Dedifferentiated amniotic fluid mesenchymal stem cell (primary cell): Measurements from ENCODE around the gene APBA1.
"Not testable (repeated sequence)": the region's sequence is repeated elsewhere in the genome, so short reads cannot be mapped to it uniquely, and the experiment has no call there.

Source experiments
- DNase-seq: peaks from one replicate; pipeline ENCODE4 v3.0.0-alpha.2; 2016; ENCODE audit errors: extremely low spot score

APBA1 gene

DNA sequence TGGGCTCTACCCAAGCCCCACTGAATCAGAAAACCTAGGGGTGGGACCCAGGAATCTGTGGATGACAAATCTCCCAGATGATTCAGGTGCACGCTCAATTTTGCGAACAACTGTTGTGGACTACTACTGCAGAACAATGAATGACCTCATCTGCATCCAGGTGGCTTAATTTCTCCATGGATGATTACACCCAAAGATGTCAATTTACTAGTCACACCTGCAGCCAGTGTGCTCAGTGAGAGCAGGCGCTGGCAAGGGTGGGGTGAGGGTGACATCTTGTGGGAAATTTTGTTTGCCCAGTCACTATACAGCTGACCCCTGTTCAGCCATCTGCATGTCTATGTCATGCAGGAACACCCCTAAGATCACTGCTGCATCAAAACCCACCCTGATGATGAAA lies 229.0 kb downstream of the APBA1 start:
- DNase-seq = no peak

DNA sequence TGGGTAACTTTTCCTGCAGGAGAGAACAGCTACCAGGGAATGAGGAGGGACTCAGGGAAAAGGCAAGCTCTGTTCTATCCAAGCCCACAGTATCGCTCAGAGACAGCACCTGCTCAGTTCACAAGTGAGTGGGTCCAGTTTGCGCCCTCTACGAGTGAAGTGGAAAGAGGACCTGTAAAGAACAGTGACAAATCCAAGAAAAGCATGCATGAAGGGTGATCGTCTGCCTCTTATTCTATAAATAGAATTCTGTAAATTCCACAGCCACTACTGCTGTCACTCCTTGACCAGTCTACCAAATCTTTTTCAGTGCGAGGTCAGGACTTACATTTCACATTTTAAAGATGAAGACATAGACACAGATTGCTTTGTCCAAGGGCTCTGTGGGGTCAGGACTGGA lies 229.7 kb downstream of the APBA1 start:
- no peak for DNase-seq

DNA sequence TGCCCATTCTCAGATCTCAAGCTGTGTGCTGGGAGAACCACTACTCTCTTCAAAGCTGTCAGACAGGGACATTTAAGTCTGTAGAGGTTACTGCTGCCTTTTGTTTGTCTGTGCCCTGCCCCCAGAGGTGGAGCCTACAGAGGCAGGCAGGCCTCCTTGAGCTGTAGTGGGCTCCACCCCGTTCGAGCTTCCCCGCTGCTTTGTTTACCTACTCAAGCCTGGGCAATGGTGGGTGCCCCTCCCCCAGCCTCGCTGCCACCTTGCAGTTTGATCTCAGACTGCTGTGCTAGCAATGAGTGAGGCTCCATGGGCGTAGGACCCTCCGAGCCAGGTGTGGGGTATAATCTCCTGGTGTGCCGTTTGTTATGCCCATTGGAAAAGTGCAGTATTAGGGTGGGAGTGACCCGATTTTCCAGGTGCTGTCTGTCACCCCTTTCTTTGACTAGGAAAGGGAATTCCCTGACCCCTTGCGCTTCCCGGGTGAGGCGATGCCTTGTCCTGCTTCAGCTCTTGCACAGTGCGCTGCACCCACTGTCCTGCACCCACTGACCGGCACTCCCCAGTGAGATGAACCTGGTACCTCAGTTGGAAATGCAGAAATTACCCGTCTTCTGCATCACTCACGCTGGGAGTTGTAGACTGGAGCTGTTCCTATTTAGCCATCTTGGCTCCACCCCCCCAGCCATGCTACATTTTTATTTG lies 231.8 kb downstream of the APBA1 start:
- not testable (repeated sequence) for DNase-seq

DNA sequence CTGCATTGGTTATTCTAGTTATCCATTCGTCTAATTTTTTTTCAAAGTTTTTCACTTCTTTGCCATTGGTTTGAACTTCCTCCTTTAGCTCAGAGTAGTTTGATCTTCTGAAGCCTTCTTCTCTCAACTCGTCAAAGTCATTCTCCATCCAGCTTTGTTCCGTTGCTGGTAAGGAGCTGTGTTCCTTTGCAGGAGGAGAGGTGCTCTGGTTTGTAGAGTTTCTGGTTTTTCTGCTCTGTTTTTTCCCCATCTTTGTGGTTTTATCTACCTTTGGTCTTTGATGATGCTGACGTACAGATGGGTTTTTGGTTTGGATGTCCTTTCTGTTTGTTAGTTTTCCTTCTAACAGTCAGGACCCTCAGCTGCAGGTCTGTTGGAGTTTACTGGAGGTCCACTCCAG lies 232.5 kb downstream of the APBA1 start:
- DNase-seq = not testable (repeated sequence)

DNA sequence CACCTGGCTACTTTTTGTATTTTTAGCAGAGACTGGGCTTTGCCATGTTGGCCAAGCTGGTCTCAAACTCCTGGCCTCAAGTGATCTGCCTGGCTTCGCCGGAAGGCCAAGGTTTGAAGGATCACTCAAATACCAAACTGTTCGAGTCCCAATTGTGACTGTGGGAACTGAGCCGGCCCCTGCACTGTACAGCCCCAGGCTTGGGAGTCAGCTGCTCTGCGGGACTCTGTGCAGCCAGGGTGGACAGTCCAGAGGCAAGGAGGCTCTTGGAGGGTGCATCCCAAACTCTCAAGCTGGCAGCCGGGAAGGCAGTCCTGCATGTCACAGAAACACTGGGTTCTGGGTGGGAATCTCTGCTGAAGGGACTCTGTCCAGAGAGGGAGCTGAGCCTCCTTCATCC lies 238.2 kb downstream of the APBA1 start:
- DNase-seq = no peak

DNA sequence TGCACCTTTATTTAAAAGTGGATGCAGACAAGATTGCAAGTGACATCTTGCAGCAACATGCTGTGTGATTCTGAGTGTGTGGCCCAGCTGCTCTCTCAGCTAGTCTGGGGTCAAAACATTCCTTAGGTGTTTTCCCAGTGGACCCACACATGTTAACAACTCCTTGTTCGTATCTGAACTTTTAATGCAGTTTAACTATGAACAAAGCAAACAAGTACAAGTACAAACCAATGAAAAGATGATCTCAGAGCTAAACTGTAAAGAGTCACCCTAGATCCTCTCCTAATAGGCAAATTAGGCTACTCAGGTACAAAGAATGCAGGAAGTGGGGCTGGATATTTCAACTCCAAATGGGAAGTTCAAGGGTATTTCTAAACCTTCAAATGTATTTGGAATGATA lies 238.8 kb downstream of the APBA1 start:
- DNase-seq = no peak

DNA sequence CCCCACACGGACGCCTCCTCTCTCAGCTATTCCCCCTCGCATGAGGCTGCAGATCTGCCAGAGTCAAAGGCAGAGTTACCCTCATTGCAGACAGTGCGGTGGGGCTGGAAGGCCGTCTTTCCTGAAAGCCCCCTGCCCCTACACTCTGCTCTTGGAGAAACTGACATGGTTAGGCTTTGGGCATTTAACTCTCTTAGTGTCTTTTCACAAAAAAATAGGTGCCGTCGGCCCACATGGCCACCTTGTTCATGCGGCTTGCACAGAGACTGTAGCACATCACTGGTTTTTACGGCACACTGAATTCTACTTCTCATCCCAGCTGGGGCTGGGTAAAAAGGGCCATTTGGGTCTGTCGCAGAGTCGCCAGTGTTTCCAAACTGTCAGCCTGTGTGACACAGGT lies 239.5 kb downstream of the APBA1 start:
- no peak for DNase-seq

DNA sequence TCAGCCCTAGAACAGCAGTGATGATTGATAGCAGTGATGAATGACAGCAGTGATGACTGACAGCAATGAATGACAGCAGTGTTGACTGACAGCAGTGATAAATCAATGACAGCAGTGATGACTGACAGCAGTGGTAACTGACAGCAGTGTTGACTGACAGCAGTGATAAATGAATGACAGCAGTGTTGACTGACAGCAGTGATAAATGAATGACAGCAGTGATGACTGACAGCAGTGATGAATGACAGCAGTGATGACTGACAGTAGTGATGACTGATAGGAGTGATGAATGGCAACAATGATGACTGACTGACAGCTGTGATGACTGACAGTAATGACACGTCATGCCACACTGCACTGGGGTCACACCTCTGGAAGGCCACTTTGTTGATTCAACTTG lies 240.4 kb downstream of the APBA1 start:
- DNase-seq = no peak

DNA sequence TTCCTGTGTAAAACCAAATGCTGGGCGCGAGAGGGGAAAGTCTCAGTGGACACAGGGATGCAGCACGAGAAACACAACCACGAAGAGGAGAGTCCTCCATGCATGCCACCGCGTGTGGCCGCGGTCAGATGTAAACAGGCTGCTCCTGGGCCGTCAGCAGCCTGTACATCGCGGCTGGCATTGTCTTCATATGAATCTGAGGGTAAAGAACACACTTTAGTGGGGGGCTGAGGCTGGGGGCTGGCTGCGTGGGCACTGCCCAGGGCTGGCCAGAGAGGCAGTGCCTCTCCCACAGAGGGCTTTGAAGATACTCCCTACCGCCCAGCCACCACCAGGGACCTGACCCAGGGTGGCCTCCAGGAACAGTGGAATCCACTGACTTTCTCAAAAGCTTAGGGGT lies 241.0 kb downstream of the APBA1 start:
- no peak for DNase-seq

DNA sequence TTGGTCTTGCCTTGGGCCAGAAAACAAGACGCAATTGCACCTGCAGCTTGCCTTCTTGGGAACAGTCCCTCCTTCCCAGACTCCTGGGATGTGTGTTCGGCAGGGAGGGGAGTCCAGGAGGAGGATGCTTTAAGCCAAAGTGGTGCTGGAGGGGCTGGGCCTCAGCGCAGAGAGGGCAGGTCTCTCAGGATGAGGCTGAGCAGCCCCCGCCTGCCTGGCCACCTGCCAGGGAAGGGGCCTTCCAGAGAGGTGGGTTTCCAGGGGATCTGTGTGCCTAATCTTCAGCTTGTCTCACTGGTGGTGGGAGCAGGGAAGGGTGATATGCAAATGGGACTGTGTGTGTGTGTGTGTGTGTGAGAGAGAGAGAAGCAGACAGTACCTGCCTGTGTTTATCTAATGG lies 242.0 kb downstream of the APBA1 start:
- DNase-seq = no peak

DNA sequence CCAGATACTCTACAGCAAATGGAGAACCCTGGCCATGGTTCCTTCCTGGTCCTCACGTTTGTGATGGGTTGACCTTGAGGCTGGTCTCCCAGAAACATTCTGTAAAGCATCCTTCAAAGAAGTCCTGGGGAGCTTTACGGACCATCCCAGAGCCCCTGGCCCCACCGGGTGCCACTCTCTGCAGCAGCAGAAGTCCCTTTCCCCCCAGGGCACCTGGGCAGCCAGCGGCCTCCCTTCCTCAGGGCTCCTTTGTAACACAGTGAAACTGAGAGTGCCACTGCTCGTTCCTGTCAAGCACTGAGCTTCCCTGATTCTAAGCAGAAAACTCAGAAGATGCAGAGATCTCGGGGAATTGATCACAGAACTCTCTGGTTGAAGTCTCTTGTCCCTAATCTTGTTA lies 242.9 kb downstream of the APBA1 start:
- DNase-seq = no peak

DNA sequence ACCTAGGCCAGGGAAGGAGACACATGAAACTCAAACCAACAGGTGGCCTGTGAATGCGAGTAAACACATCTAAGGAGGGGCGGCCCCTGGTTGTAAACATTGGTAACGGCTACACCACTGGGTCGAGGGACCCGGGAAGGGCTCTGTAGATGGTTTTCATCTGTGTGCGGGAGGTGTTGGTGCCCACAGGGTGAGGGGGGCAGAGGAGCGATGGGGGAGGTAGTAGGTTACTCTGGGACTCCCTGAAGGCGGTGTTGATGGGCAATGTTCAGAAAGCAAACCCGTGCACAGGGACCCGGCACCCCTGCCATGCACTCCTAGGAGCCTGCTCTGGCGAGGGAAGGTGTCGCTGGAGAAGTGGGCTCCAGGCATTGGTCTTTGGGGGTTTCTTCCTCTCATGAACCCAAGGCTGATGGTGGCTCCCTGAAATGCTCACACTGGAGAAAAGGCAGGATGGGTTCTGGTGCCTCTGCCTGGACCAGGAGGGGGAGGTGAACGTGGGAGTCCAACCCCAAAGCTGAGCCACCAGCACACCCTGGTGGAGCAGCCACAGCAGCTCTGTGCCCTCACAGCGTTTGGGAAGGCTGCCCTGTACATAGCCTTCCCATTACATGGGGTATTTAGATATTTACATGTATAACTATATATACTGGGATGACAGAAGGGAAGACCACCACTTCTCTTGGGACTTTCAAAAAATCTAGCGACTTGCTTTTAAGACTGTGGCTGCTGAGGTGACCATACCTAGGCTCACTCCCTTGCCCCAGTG lies 244.0 kb downstream of the APBA1 start:
- no peak for DNase-seq

DNA sequence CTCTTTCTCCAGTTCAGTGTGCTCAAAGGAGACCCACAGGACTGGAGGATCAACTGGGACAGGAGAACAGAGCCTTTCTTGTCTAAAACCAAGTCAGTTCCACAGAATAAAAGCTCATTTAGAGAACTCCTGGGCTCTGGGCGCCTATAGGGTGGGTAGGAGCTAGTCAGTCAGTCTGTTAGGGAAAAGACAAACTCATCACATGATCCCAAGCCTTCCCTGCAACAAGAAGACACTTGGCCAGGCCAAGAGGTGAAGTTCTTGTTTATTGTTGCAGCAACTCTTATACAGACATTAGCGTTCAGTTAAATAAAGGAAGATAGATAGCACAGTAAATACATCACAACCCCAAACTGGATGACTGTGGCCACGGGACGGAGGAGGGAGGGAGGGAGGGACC lies 244.9 kb downstream of the APBA1 start:
- no peak for DNase-seq

DNA sequence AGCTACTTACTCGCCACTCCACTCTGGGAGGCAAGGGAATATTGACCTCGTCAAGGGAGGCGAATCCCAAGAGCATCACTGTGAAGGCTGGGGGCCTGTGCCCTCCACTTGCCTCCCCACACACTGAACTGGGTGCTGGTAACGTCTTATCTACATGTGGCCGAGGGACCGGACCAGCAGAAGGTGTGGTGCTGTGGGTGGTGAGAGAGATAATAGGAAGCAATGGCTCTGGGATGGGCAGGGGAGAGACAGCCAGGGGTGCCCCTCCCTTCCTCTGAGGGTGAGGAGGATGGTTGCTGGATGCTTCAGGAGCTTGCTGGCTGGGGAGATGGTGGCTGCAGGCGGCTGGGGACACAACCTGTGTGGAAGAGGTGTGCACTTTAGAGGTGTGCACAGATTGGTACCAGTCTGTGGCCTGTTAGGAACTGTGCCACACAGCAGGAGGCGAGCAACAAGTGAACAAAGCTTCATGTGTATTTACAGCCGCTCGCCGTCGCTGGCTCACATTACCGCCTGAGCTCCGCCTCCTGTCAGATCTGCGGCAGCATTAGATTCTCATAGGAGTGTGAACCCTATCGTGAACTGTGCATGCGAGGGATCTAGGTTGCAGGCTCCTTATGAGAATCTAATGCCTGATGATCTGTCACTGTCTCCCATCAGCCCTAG lies 246.9 kb downstream of the APBA1 start:
- DNase-seq = no peak

DNA sequence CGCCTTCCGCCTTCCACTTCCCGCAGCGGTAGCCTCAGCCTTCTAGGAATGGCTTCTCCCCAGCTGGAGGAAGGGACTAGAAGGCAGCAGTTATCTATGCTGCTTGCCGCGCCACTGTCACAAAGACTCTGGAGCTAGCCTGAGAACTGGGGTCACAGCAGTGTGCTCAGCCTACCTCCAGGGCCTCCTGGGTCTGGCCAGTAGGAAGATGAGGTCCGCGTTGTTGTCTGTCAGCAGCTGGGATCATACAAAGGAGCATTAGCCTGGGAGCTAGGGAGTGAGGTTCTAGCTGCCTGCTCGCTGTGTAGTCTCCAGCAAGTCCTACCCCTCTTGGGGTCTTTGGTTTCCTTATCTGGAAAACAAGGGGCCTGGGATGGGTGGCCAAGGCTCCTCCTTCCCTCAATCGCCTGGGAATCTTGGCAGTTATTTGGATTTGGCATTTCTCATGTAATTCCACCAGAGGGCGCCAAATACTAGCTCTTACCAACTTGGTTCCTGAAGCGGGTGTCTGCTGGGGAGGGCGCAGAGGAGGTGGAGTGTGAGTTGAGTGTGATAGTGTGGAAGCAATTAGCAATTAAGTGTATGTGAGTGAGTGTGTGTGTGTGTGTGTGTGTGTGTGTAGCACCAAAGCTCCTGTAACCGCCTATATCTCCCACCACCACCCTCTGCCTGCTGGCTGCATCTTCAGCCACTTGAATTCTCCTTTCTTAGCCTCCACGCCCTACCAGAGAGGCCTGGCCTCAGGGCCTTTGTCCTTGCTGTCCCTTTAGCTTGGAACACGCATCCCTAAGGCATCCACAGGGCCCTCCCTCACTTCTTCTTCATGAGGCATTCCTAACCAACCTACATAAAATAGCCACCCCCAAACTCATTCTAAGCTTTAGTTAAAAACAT lies 250.0 kb downstream of the APBA1 start:
- DNase-seq = peak; percentile 54

DNA sequence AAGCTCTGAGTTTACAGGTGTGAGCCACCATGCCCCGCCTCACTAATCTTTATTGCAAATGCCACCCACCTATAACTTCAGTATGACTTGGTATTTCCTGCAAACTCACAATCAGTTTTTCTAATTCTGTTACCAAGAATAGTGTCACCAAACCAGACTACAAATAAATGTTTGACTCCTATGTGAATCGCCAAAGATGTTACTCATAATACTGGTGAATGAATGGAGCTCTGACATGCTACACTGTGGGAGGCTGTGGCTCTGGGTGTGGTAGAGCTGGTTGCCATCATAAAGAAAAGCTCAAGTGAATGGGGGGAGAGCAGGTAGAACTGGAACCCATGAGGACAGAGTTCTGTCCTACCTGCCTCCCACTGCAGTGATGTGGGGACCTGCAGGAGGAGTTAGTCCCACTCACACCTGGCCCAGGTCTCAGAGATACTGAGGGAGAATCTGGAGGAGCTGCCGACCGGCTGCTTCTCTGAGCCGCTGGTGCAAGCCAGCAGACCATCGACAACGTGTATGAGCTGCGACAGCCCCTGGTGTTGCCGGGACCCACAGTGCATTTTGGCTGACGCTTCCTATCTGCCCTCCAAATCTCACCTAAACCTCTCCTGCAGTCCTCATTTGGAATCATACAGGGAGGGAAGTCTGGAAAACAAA lies 251.4 kb downstream of the APBA1 start:
- no peak for DNase-seq

DNA sequence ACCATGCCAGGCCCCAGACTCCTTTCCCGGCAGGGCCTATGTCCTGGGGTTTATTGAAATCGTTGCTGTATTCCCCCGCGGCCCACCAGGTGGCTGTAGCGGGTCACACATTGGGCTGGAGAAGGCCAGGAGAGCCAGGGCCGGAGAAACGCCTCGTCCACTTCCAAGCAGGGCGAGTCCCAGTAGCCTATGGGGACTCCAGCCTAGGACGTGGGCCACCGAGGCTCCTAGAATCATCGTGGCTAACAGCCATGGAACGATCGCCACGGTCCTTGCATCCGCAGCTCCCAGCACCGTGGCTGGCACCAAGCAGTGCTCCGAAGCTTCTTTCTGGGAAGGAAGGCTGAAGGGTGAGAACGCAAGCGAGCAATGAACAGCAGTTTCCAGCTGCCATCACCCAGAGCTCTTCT lies 259.4 kb downstream of the APBA1 start:
- peak; percentile 22 for DNase-seq

DNA sequence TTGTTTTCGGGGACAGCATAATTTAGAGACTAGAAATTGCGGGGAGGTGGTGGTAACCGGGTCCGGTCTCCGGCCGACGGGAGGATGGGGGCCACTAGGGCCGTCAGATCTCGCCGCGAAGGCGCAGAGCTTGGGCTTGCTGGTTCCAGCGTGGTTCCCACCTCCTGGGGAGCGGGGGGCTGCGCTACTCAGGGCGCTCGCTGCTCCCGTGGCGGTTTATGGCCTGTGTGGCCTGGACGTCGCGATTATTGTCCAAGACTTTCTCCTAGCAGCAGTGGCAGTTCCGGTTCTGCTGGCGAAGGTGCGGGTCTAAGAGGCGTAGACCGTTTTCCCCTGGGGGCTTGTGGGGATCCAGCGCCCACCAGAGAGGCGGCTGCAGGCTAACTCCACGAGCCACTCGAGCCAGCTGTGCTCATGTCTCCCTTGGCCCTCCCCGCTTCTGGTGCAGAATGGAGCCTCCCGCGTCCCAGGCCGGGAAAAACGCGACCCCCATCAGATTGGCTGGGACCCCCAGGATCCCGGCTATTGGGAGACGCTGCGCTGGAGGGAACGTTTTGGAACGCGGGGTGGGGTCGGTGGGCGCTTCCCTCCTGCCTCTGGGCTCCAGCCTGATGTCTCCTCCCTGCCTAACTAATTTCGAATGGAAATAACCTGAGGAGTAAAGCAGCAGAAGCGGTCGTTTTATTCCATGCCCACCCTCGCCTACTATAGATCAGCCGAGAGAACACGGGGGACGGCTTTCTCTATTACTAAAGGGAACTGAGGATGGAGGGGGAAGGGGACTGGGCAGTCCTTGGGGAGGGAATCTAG lies 260.0 kb downstream of the APBA1 start:
- no peak for DNase-seq

DNA sequence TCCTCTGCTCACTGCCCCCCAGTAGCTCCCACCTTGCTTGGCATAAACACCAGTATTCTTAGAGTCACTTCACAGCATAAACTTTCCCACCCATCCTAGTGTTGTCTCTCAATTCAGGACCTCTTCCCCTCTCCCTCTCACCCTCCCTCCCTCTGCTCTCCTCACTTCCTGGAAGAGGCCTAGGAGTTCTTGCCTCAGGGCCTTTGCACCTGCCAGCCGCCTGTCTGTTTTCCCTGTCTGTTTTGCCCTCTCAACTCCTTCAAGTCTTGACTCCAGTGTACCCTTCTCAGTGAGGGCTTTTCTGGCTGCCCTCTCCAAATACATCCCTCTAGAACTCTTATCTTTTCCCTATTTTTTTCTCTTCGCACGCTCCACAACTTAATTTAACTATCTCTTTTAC lies 260.9 kb downstream of the APBA1 start:
- DNase-seq = no peak

DNA sequence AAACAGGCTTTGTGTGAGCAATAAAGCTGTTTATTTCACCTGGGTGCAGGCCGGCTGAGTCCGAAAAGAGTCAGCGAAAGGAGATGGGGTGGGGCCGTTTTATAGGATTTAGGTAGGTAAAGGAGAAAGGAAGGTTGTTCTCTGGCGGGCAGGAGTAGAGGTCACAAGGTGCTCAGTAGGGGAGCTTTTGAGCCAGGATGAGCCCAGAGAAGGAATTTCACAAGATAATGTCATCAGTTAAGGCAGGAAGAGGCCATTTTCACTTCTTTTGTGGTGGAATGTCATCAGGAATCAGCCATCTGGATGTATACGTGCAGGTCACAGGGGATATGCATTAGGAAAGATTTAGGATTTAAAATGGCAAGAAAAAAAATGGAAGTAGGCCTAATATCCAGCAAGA lies 262.2 kb downstream of the APBA1 start:
- not testable (repeated sequence) for DNase-seq

DNA sequence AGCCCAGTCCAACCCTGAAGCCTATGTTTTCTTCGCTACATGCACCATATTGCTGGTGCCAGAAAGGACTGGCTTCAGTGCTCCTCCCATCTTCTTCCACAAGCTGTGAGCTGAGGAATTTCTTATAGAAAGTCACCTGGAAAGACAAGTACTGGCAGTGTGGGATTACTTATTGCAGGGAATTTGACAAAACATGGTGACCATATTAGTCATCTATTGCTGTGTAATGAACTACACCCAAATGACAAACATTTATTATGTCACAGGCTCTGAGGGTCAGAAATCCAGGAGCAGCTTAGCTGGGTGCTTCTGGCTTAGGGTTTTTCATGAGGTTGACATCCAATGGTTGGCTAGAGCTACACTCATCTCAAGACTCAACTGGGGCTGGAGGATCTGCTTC lies 271.7 kb downstream of the APBA1 start:
- DNase-seq = no peak
